ENCODE results near the gene NF2. TPM values are rescaled to one million over a fixed set of nuclear protein-coding genes. Genes with fewer than 3 reads are reported as not detected.

NF2 gene
- total and polyA plus RNA-seq, 2 of the 8 experiments (the other 6 are each of a cell fraction or from before 2014, with no cell fraction given) = 17.6 to 53.6 TPM

DNA sequence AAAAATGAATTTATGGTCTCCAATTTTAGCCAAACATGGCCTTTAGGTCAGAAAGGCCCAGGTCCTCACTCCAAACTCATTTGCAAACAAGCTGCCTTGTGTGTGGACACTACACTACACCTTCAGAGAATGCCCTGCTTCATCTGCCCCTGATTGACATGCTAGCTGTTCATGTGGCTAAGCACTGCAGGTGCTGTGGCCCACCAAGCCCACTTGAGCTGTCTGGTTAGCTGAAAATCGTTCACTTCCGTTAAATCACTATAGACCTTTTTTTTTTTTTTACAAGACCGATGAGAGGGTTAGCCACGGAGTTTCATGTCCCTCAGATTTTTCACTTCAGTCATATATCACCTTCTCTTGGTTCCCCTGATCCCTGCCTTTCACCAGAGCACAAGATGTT is 39.3 kb downstream of the NF2 start:
- Histone ChIP-seq H3K23ac (ENCODE audit: insufficient read length) (no peak overlapping the region), H3K4me3 (ENCODE audit: extremely low read depth in 1 of 4, insufficient read depth in 2 of 4, low read depth in 3 of 4, low read length in 4 of 4) (no peak overlapping the region), H3K79me2 (ENCODE audit: control insufficient read depth in 1 of 2, insufficient read depth in 2 of 2, low read length in 2 of 2) (no peaks in the 10 kb centered on the region), H3K36me3 (ENCODE audit: control insufficient read depth in 2 of 4, insufficient read depth in 4 of 4, low read length in 3 of 4) (peaks cover 0 to 14% (median 10%) of the 10 kb centered on the region in 4 experiments; a peak in 6 of 8 replicates), H2BK12ac (ENCODE audit: low read depth, low read length) (no peak overlapping the region), H3K27ac (ENCODE audit: low read depth, low read length) (no peak overlapping the region), H2BK20ac (ENCODE audit: low read length) (no peak overlapping the region), H4K20me1 (replicated peaks in 1 of 2; ENCODE audit: control insufficient read depth in 1 of 2, insufficient read depth in 2 of 2, low read length in 2 of 2) (no peaks in the 10 kb centered on the region), H2AFZ (ENCODE audit: low read length) (no peak overlapping the region), H3K4me2 (ENCODE audit: insufficient read depth in 1 of 2, low read depth in 2 of 2, low read length in 2 of 2) (no peak overlapping the region), H3K9ac (replicated peaks in 1 of 4; ENCODE audit: extremely low read depth in 1 of 4, low read depth in 3 of 4, low read length in 3 of 4) (no peak overlapping the region), H3K18ac (ENCODE audit: extremely low read depth, low read length) (no peak overlapping the region), H3K79me1 (ENCODE audit: low read depth, low read length) (peaks cover 2% of the 10 kb centered on the region; the same call in 1 of the 2 replicates), H2BK5ac (ENCODE audit: low read depth, low read length) (no peak overlapping the region), H3K14ac (ENCODE audit: insufficient read length) (no peak overlapping the region), H4K8ac (ENCODE audit: extremely low read depth, insufficient read depth, low read length) (no peak overlapping the region), H3K9me3 (ENCODE audit: insufficient read depth in 2 of 2, low read depth in 1 of 2, low read length in 1 of 2) (peaks cover 2 to 4% of the 10 kb centered on the region in 2 experiments; a peak in 1 of 4 replicates), H2BK120ac (replicated peaks; ENCODE audit: low read depth, low read length) (no peak overlapping the region), H4K91ac (replicated peaks; ENCODE audit: insufficient read length, low read length) (no peak overlapping the region), H2AK5ac (ENCODE audit: low read depth, low read length) (no peak overlapping the region), H3K27me3 (replicated peaks in 1 of 4; ENCODE audit: control insufficient read depth in 3 of 4, extremely low read depth in 1 of 4, insufficient read depth in 3 of 4, low read length in 3 of 4) (no peaks in the 10 kb centered on the region), H2BK15ac (ENCODE audit: low read length) (no peak overlapping the region), H3K56ac (replicated peaks; ENCODE audit: insufficient read length, low read depth, low read length) (no peak overlapping the region), H3K4me1 (replicated peaks in 1 of 4; ENCODE audit: control insufficient read depth in 3 of 4, insufficient read depth in 4 of 4, low read length in 3 of 4) (no peaks in the 10 kb centered on the region), H4K5ac (ENCODE audit: insufficient read length, low read depth, low read length) (no peak overlapping the region), H3K23me2 (ENCODE audit: low read depth, low read length) (no peaks in the 10 kb centered on the region; the same call in 1 of the 2 replicates), H3K4ac (replicated peaks; ENCODE audit: insufficient read length, low read depth, low read length) (no peak overlapping the region)
- ChIA-PET CTCF (ENCODE audit: partially characterized antibody) (interaction anchor here (0.6 to 1.2 kb wide), 3 partner anchors 17 to 442 kb away, joined by 3 to 4 read pairs (median 3); no protein-coding TSS in a partner anchor), POLR2A (ENCODE audit: partially characterized antibody) (no interaction called here)
- 95% methylated on average over 4 of the region's 4 CpGs; no CpG with 5 or more reads in 1 of the 2 experiments for WGBS, 2 experiments (ENCODE audit: extremely low coverage in 1 of 2, insufficient coverage in 1 of 2, insufficient read length in 1 of 2, insufficient replicate concordance in 2 of 2, low coverage in 1 of 2, low lambda C conversion rate in 2 of 2, missing lambda C conversion rate in 1 of 2)
- DNase-seq (ENCODE audit: low read depth in 1 of 2, low spot score in 2 of 2) (no peak), FAIRE-seq (no peak)
- TF ChIP-seq BACH1 (IDR thresholded peaks at IDR 0.05; ENCODE audit: low read length) = no peak
- no peak for TF ChIP-seq NANOG (IDR thresholded peaks at IDR 0.05; ENCODE audit: insufficient read depth, low read depth, low read length, poor library complexity, severe bottlenecking)
- TF ChIP-seq TEAD4 (IDR thresholded peaks at IDR 0.05; ENCODE audit: low read depth, low read length) = no peak
- TF ChIP-seq TAF1 (IDR thresholded peaks at IDR 0.05; ENCODE audit: low read depth, low read length) = no peak
- no peak for TF ChIP-seq EZH2 (IDR thresholded peaks at IDR 0.05; ENCODE audit: low read depth, low read length, severe bottlenecking)
- no peak for TF ChIP-seq SP1 (IDR thresholded peaks at IDR 0.05; ENCODE audit: low read depth, low read length)
- no peak for TF ChIP-seq SAP30 (IDR thresholded peaks at IDR 0.05; ENCODE audit: insufficient read depth, insufficient replicate concordance, low read length)
- TF ChIP-seq EGR1 (IDR thresholded peaks at IDR 0.05; ENCODE audit: borderline replicate concordance, low read depth, low read length) = no peak
- TF ChIP-seq, protein P1, sequence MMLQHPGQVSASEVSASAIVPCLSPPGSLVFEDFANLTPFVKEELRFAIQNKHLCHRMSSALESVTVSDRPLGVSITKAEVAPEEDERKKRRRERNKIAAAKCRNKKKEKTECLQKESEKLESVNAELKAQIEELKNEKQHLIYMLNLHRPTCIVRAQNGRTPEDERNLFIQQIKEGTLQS (IDR thresholded peaks at IDR 0.05; ENCODE audit: insufficient read depth, low read depth, low read length) = no peak
- no peak for TF ChIP-seq RXRA (IDR thresholded peaks at IDR 0.05; ENCODE audit: insufficient read depth, low read depth, low read length)
- no peak for TF ChIP-seq HDAC6 (IDR thresholded peaks at IDR 0.05; ENCODE audit: low read depth, low read length)
- TF ChIP-seq HDAC2 (IDR thresholded peaks at IDR 0.05; ENCODE audit: borderline replicate concordance in 1 of 2, low read depth in 2 of 2, low read length in 2 of 2) = no peak
- TF ChIP-seq SP2 (IDR thresholded peaks at IDR 0.05; ENCODE audit: low read length) = no peak
- TF ChIP-seq POU5F1 (IDR thresholded peaks at IDR 0.05; ENCODE audit: low read depth, low read length) = no peak
